ENCODE results near the gene NIM1K. TPM values are rescaled to one million over a fixed set of nuclear protein-coding genes. Genes with fewer than 3 reads are reported as not detected.

Gene NIM1K
- total RNA-seq, 1 donor from 2014 or later: not detected

GRCh38 chr5:43313854-43314457, 121.9 kb downstream of the NIM1K start:
- Histone ChIP-seq H3K27ac (peak overlapping the region; percentile 91), H3K4me3 (peak overlapping the region; percentile 75 to 92), H3K36me3 (no peaks in the 10 kb centered on the region), H3K4me1 (peaks cover 39% of the 10 kb centered on the region), H3K9me3 (no peaks in the 10 kb centered on the region), H3K27me3 (no peaks in the 10 kb centered on the region)
- no peak for DNase-seq (ENCODE audit: extremely low spot score in 2 of 2)
- intact Hi-C loops (cut with DNase I): no loop called here
- TF ChIP-seq POLR2AphosphoS5 (IDR thresholded peaks at IDR 0.05; ENCODE audit: insufficient read depth in 1 of 2, low read depth in 1 of 2): no peak
- no peak for TF ChIP-seq CTCF (IDR thresholded peaks at IDR 0.05)
- TF ChIP-seq POLR2A (IDR thresholded peaks at IDR 0.05): no peak

GRCh38 chr5:43314724-43315123, 122.7 kb downstream of the NIM1K start:
- intact Hi-C loops (cut with DNase I): no loop called here
- no peak for DNase-seq (ENCODE audit: extremely low spot score in 2 of 2)
- TF ChIP-seq POLR2AphosphoS5 (IDR thresholded peaks at IDR 0.05; ENCODE audit: insufficient read depth in 1 of 2, low read depth in 1 of 2): no peak
- no peak for TF ChIP-seq POLR2A (IDR thresholded peaks at IDR 0.05)
- no peak for TF ChIP-seq CTCF (IDR thresholded peaks at IDR 0.05)
- no peaks in the 10 kb centered on the region for H3K36me3 ChIP-seq
- H3K4me1 ChIP-seq: peaks cover 39% of the 10 kb centered on the region
- no peaks in the 10 kb centered on the region for H3K27me3 ChIP-seq
- H3K27ac ChIP-seq: no peak overlapping the region
- H3K4me3 ChIP-seq: no peak overlapping the region
- no peaks in the 10 kb centered on the region for H3K9me3 ChIP-seq

GRCh38 chr5:43315263-43315662, 123.2 kb downstream of the NIM1K start:
- Histone ChIP-seq H3K4me1 (peaks cover 35% of the 10 kb centered on the region), H3K9me3 (no peaks in the 10 kb centered on the region), H3K27me3 (no peaks in the 10 kb centered on the region), H3K4me3 (no peak overlapping the region), H3K27ac (no peak overlapping the region), H3K36me3 (no peaks in the 10 kb centered on the region)
- no peak for DNase-seq (ENCODE audit: extremely low spot score in 2 of 2)
- TF ChIP-seq POLR2AphosphoS5 (IDR thresholded peaks at IDR 0.05; ENCODE audit: insufficient read depth in 1 of 2, low read depth in 1 of 2) (peak in 1 of 2 donors; percentile 37), POLR2A (IDR thresholded peaks at IDR 0.05) (no peak)
- intact Hi-C loops (cut with DNase I): no loop called here

GRCh38 chr5:43315682-43316081, 123.7 kb downstream of the NIM1K start:
- Histone ChIP-seq H3K4me3 (no peak overlapping the region), H3K27me3 (no peaks in the 10 kb centered on the region), H3K9me3 (no peaks in the 10 kb centered on the region), H3K36me3 (no peaks in the 10 kb centered on the region), H3K27ac (no peak overlapping the region), H3K4me1 (peaks cover 30% of the 10 kb centered on the region)
- TF ChIP-seq POLR2AphosphoS5 (IDR thresholded peaks at IDR 0.05; ENCODE audit: insufficient read depth in 1 of 2, low read depth in 1 of 2): no peak
- TF ChIP-seq CTCF (IDR thresholded peaks at IDR 0.05): no peak
- no peak for TF ChIP-seq POLR2A (IDR thresholded peaks at IDR 0.05)
- DNase-seq (ENCODE audit: extremely low spot score in 2 of 2): no peak
- intact Hi-C loops (cut with DNase I): no loop called here

- peaks cover 23% of the 10 kb centered on the region for H3K4me1 ChIP-seq
- no peak overlapping the region for H3K27ac ChIP-seq
- intact Hi-C loops (cut with DNase I): no loop called here
- no peak for DNase-seq (ENCODE audit: extremely low spot score in 2 of 2)
- no peaks in the 10 kb centered on the region for H3K27me3 ChIP-seq
- H3K36me3 ChIP-seq: no peaks in the 10 kb centered on the region
- no peak for TF ChIP-seq CTCF (IDR thresholded peaks at IDR 0.05)
- TF ChIP-seq POLR2AphosphoS5 (IDR thresholded peaks at IDR 0.05; ENCODE audit: insufficient read depth in 1 of 2, low read depth in 1 of 2): no peak
- TF ChIP-seq POLR2A (IDR thresholded peaks at IDR 0.05): no peak
- no peak overlapping the region for H3K4me3 ChIP-seq
- H3K9me3 ChIP-seq: no peaks in the 10 kb centered on the region
These were observed 124.4 kb downstream of the NIM1K start for GRCh38 chr5:43316421-43316820.

Measured in vagina (tissue), 2 donors.